Adrenal gland (tissue), 12 donors: ENCODE measurements around the gene NKX2-3. TPM values are rescaled to one million over a fixed set of nuclear protein-coding genes. Genes with fewer than 3 reads are reported as not detected.

Source experiments
- DNase-seq, 7 donors: peaks; one replicate each; pipeline ENCODE4 v3.0.0-alpha.2; 2019 to 2020
- H3K27ac ChIP-seq, 5 donors: fragments of 200-600 bp; sonication (generic) in 4 of 5; 1 replicate in 3 of 5; 2 replicates in 2 of 5; pipeline versions ENCODE4 v1.5.1 to v1.8.0; 2016 to 2020; ENCODE audit warnings: mild to moderate bottlenecking in 1 of 5
- H3K27me3 ChIP-seq: fragments of 200-600 bp; 2 replicates; pipeline ENCODE4 v1.8.0; 2021
- H3K36me3 ChIP-seq, 2 donors: fragments of 200-600 bp; replicated peaks in 1 of 2; 1 replicate in 1 of 2; 2 replicates in 1 of 2; pipeline versions ENCODE4 v1.5.1 to v1.8.0; 2018 to 2022
- H3K4me1 ChIP-seq, 2 donors: fragments of 200-600 bp; replicated peaks in 1 of 2; 1 replicate in 1 of 2; 2 replicates in 1 of 2; pipeline versions ENCODE4 v1.5.1 to v1.8.0; 2018 to 2021
- H3K4me3 ChIP-seq, 4 donors: fragments of 200-600 bp; sonication (generic) in 3 of 4; one replicate each; pipeline ENCODE4 v1.5.1; 2016 to 2018
- H3K9me3 ChIP-seq, 3 donors: fragments of 200-600 bp; sonication (generic) in 1 of 3; replicated peaks in 1 of 3; 1 replicate in 2 of 3; 2 replicates in 1 of 3; pipeline versions ENCODE4 v1.5.1 to v1.8.0; 2016 to 2021
- CTCF ChIP-seq, 6 experiments: fragments of 450-650 bp in 4 of 6; fragments of 200-600 bp in 2 of 6; sonication (generic) in 1 of 6; IDR thresholded peaks; 1 replicate in 5 of 6; 2 replicates in 1 of 6; pipeline versions ENCODE4 v1.5.1 to v1.8.0; 2016 to 2021; ENCODE audit warnings: antibody characterized with exemption in 6 of 6, mild to moderate bottlenecking in 2 of 6, moderate library complexity in 1 of 6
- POLR2A ChIP-seq, 2 donors: fragments of 450-650 bp; IDR thresholded peaks; one replicate each; pipeline ENCODE4 v1.6.1; 2017; ENCODE audit warnings: antibody characterized with exemption in 2 of 2, mild to moderate bottlenecking in 2 of 2, moderate library complexity in 1 of 2
- WGBS, 4 donors: extraction: QIAGEN DNeasy Blood & Tissue Kit in 2 of 4; methylation state at CpG; one replicate each; pipeline versions ENCODE4 v1.1.5 to v1.1.7; 2013 to 2017; 5-methylcytosine and 5-hydroxymethylcytosine counted together
- intact Hi-C, 2 donors: fragments of 100-400 bp; cut with DNase I; formaldehyde crosslinking; loops; one replicate each; pipeline versions ENCODE4 v1.14.1 to v1.15.0; 2022 to 2023
- polyA plus RNA-seq, 3 donors: library from polyadenylated mRNA; stranded (reverse); fragments of 200-250 nt in 2 of 3; fragments of 350-450 nt in 1 of 3; fragmentation: Illumina TruSeq in 1 of 3; extraction: RNeasy Lipid Tissue Mini Kit (QIAGEN cat#74804) in 1 of 3; gene quantifications; one replicate each; pipeline ENCODE4 v1.2.3, GENCODE V29; 2013 to 2014
- total RNA-seq, 9 donors: library from RNA; depleted of rRNA in 4 of 9; stranded (reverse); fragments of >200 nt in 4 of 9; fragments of 120-200 nt in 1 of 9; fragmentation: NEBNext Ultra II Directional in 1 of 9; extraction: Animal tissue kit (Norgen Biotek cat#: 25700) in 1 of 9; gene quantifications; one replicate each; pipeline versions ENCODE4 v1.1.0 to v1.2.4, GENCODE V29; 2013 to 2023
- donor health status: healthy with polysubstance abuse.
- donor health status: Bipolar disorder and iron deficiency.
- donor health status: DM: yes; HTN: yes; CAD: no.
- donor health status: DM: no; HTN: no; CAD: no.
- donor health status: DM: no; HTN: no; CAD: no.
- donor health status: DM: yes; HTN: yes; CAD: no.

NKX2-3 gene
- total and polyA plus RNA-seq, 12 donors, result 0.03 TPM; not detected in 11

GRCh38 chr10:99573790-99574189 is 41.0 kb downstream of the NKX2-3 start:
- Histone ChIP-seq H3K9me3 (no peaks in the 10 kb centered on the region), H3K27me3 (no peaks in the 10 kb centered on the region), H3K36me3 (no peaks in the 10 kb centered on the region), H3K4me3 (no peak overlapping the region), H3K4me1 (no peaks in the 10 kb centered on the region), H3K27ac (no peak overlapping the region)
- intact Hi-C loops, result no loop called here
- TF ChIP-seq CTCF (IDR thresholded peaks at IDR 0.05) (no peak), POLR2A (IDR thresholded peaks at IDR 0.05) (no peak)
- 73 to 84% (median 77%) methylated on average over 5 of the region's 5 CpGs for WGBS, 4 donors
- DNase-seq, result no peak

DNA sequence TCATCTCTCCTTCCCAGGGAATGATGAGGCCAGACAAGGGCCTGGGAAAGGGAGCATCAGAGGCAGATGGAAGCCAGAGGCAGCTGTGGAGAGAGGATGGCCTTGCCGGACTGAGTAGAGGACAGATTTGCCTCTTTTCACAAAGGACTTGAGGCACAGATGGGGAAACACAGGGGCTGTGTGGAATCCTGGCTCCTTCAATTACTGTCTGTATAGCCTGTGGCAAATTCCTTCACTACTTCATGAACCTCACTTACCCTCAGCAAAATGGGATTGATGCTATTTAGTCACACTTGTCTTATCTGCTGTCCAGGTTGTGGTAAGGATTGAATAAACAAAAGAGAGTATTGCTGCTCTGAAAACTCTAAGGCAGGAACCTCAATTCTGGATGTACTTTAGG is 47.2 kb downstream of the NKX2-3 start:
- intact Hi-C loops, result no loop called here
- no peaks in the 10 kb centered on the region for H3K9me3 ChIP-seq
- no peaks in the 10 kb centered on the region for H3K36me3 ChIP-seq
- H3K4me1 ChIP-seq, result no peaks in the 10 kb centered on the region
- H3K27ac ChIP-seq, result no peak overlapping the region
- TF ChIP-seq POLR2A (IDR thresholded peaks at IDR 0.05), result no peak
- TF ChIP-seq CTCF (IDR thresholded peaks at IDR 0.05), result no peak
- DNase-seq, result no peak
- no peaks in the 10 kb centered on the region for H3K27me3 ChIP-seq
- no peak overlapping the region for H3K4me3 ChIP-seq
- 69 to 94% (median 81%) methylated on average over 1 of the region's 1 CpG for WGBS, 4 donors

GRCh38 chr10:99582255-99582770 is 49.6 kb downstream of the NKX2-3 start:
- no peaks in the 10 kb centered on the region for H3K4me1 ChIP-seq
- no peaks in the 10 kb centered on the region for H3K36me3 ChIP-seq
- no peak overlapping the region for H3K27ac ChIP-seq
- H3K9me3 ChIP-seq, result no peaks in the 10 kb centered on the region
- no peak for DNase-seq
- TF ChIP-seq POLR2A (IDR thresholded peaks at IDR 0.05) (no peak), CTCF (IDR thresholded peaks at IDR 0.05) (no peak)
- intact Hi-C loops, result no loop called here
- 65 to 78% (median 71%) methylated on average over 6 of the region's 6 CpGs for WGBS, 4 donors
- no peaks in the 10 kb centered on the region for H3K27me3 ChIP-seq
- H3K4me3 ChIP-seq, result no peak overlapping the region

DNA sequence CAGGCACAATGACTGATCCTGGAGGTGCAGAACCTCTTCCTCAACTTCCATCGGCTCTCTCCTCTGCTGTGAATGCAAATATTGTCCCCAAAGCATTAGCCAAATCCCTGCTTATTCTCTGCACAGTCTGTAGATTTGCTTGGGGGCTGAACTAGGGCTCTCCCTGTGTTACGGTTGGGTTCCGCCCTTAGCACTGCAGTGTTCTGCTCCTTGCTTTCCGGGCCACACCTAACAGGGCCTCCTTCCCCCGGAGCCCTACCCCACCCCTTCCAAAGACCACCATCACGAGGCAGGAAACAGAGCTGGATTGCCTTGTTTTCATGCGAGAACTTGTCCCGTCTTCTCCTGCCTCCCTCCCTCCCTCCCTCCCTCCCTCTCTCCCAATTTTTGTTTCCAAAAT is 50.9 kb downstream of the NKX2-3 start:
- TF ChIP-seq CTCF (IDR thresholded peaks at IDR 0.05) (no peak), POLR2A (IDR thresholded peaks at IDR 0.05) (no peak)
- WGBS, 4 donors, result 59 to 79% (median 69%) methylated on average over 8 of the region's 8 CpGs
- H3K27me3 ChIP-seq, result no peaks in the 10 kb centered on the region

More for the DNA sequence above, 50.9 kb downstream of the NKX2-3 start:
- intact Hi-C loops, result no loop called here
- no peak overlapping the region for H3K4me3 ChIP-seq
- no peak for DNase-seq
- H3K27ac ChIP-seq, result no peak overlapping the region
- H3K9me3 ChIP-seq, result no peaks in the 10 kb centered on the region
- H3K36me3 ChIP-seq, result no peaks in the 10 kb centered on the region
- H3K4me1 ChIP-seq, result no peaks in the 10 kb centered on the region

Other genes starting within 250 kb of the NKX2-3 start
- 1 to 10 TPM in 4 of 9 donors, under 1 TPM in 4, not detected in 1; 0.07 to 1.6 (median 0.72) TPM for gene CNNM1, start 203.6 kb upstream of the NKX2-3 start, total RNA-seq
- 1 to 10 TPM in 2 of 3 donors, under 1 TPM in 1; 0.71 to 2.0 (median 1.8) TPM for gene CNNM1, start 203.6 kb upstream of the NKX2-3 start, polyA plus RNA-seq
- gene GOT1, start 102.3 kb upstream of the NKX2-3 start, total RNA-seq, result 10 to 100 TPM; 19.6 to 98.6 (median 31.9) TPM
- gene GOT1, start 102.3 kb upstream of the NKX2-3 start, polyA plus RNA-seq, result 100 to 1,000 TPM in 1 of 3 donors, 10 to 100 TPM in 2; 10.7 to 139 (median 24.5) TPM
- gene SLC25A28, start 87.5 kb downstream of the NKX2-3 start, total RNA-seq, result 10 to 100 TPM in 8 of 9 donors, 1 to 10 TPM in 1; 9.6 to 91.8 (median 49.1) TPM
- gene SLC25A28, start 87.5 kb downstream of the NKX2-3 start, polyA plus RNA-seq, result 100 to 1,000 TPM; 131 to 299 (median 267) TPM
- 10 to 100 TPM in 6 of 9 donors, 1 to 10 TPM in 3; 5.6 to 38.7 (median 11.0) TPM for gene ENTPD7, start 126.6 kb downstream of the NKX2-3 start, total RNA-seq
- gene ENTPD7, start 126.6 kb downstream of the NKX2-3 start, polyA plus RNA-seq, result 10 to 100 TPM in 1 of 3 donors, 1 to 10 TPM in 2; 1.2 to 16.7 (median 1.4) TPM
- 10 to 100 TPM; 49.6 to 89.7 (median 64.8) TPM for gene COX15, start 199.2 kb downstream of the NKX2-3 start, total RNA-seq
- 10 to 100 TPM; 13.4 to 59.4 (median 22.2) TPM for gene COX15, start 199.2 kb downstream of the NKX2-3 start, polyA plus RNA-seq
- 10 to 100 TPM; 16.0 to 36.5 (median 19.6) TPM for gene CUTC, start 199.3 kb downstream of the NKX2-3 start, total RNA-seq
- 10 to 100 TPM; 18.9 to 29.9 (median 20.2) TPM for gene CUTC, start 199.3 kb downstream of the NKX2-3 start, polyA plus RNA-seq
- gene ABCC2, start 249.7 kb downstream of the NKX2-3 start, total RNA-seq, result 1 to 10 TPM in 3 of 9 donors, under 1 TPM in 6; 0.55 to 1.6 (median 0.67) TPM
- gene ABCC2, start 249.7 kb downstream of the NKX2-3 start, polyA plus RNA-seq, result 1 to 10 TPM in 2 of 3 donors, under 1 TPM in 1; 0.66 to 2.1 (median 1.4) TPM